Fibroblast of pulmonary artery (primary cell): ENCODE data around the gene FRAS1.

Experiments used
- DNase-seq: peaks from one replicate; pipeline ENCODE4 v3.0.0-alpha.2; 2010; ENCODE audit warnings: low read depth
- H3K4me3 ChIP-seq: replicated peaks from 2 replicates; pipeline ENCODE4 v1.5.1; 2011; ENCODE audit warnings: low read depth, mild to moderate bottlenecking, control low read depth, low read length, moderate library complexity
- TF ChIP-seq, protein P1 (sequence below): IDR thresholded peaks from 2 replicates; pipeline ENCODE4 v1.5.1; 2011; ENCODE audit warnings: mild to moderate bottlenecking, control low read depth, low read length, inconsistent platforms; ENCODE audit errors: missing control alignments

Gene FRAS1

DNA sequence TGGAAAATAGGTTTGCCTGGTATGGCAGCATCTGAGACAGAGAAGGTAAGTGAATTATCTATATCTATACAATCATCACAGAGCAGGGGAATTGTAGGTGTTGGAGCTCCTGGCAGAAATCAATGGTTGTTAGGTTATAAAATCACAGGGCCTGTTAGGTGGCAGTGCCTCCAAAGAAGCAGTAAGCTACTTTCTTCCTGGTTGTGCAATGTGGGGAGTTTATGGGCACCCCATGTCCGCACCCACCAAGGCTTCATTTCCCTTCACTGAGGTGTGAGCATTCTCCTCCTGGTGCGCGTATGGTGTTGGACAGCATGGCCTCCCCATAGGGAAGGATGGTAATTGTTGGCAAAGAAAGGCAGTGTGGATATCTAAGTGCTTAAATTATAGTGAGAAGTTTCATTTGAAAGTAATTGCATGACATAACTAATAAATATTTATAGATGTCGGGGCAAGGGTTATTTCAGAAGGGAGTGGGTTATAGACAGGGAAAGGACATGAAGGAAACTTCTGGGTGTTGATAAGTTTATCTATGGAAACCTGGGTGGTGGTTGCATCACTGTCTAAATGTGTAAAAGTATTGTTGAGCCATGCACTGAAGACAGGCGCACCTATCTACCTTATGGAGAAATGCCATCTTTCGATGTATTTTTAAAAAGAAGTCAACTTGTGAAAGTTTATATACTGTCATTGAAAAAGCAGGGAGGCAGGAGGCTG lies 153.7 kb downstream of the FRAS1 start:
- DNase-seq: no peak
- H3K4me3 ChIP-seq: no peak overlapping the region
- TF ChIP-seq, protein P1, sequence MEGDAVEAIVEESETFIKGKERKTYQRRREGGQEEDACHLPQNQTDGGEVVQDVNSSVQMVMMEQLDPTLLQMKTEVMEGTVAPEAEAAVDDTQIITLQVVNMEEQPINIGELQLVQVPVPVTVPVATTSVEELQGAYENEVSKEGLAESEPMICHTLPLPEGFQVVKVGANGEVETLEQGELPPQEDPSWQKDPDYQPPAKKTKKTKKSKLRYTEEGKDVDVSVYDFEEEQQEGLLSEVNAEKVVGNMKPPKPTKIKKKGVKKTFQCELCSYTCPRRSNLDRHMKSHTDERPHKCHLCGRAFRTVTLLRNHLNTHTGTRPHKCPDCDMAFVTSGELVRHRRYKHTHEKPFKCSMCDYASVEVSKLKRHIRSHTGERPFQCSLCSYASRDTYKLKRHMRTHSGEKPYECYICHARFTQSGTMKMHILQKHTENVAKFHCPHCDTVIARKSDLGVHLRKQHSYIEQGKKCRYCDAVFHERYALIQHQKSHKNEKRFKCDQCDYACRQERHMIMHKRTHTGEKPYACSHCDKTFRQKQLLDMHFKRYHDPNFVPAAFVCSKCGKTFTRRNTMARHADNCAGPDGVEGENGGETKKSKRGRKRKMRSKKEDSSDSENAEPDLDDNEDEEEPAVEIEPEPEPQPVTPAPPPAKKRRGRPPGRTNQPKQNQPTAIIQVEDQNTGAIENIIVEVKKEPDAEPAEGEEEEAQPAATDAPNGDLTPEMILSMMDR: no peak

DNA sequence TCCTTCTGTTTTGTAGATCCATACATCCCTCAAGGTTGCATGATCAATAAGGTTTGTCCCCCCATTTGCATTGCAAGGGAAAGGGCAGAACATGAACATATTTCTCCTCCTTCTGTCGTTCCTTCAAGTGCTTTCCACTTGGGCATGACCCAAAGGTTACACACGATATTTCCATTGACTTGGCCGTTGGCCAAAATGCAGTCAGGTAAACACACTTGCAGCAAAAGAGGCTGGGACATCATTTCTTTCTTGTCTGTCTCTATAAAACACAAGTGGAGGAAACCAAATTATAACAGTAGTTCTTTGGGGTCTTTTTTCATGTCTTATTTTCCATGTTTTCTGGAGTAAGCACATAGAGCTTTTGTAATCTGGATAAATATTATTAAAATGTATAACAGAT lies 156.1 kb downstream of the FRAS1 start:
- TF ChIP-seq, protein P1: no peak
- H3K4me3 ChIP-seq: no peak overlapping the region
- DNase-seq: no peak

DNA sequence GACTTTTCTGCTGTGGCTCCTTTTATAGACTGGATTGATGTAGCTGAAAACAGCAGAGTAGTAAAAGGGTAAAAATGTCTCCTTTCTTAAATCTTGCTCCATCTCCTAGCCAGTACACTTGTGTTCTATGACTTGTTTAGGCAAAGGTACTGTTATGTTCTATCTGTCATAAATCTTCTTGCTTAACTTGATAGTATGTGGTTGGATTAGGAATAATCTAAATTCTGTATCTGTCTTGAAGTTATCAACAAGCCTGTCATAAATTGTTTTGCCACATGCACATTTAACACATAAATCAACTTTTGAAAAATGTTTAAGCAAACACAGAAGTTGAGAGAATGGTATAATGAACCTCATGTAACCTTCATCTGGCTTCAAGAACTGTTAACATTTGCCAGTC lies 157.0 kb downstream of the FRAS1 start:
- TF ChIP-seq, protein P1: no peak
- H3K4me3 ChIP-seq: no peak overlapping the region

DNA sequence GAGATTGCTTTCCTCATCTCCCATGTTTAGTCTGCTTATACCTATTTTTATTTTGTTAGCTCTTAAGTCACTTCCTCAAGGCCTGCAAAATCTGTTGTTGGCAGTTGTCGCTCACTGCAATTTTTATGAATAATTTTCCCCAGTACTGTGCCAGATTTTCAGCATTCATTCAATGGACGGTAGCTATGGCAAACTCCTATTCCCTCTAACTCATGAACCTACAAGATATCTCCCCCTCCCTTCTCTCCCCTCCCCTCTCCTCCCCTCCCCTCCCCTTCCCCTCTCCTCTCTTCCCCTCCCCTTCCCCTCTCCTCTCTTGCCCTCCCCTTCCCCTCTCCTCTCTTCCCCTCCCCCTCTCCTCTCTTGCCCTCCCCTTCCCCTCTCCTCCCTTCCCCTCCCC lies 160.4 kb downstream of the FRAS1 start:
- DNase-seq: no peak
- no peak overlapping the region for H3K4me3 ChIP-seq
- TF ChIP-seq, protein P1: no peak

More for the DNA sequence above, 157.0 kb downstream of the FRAS1 start:
- no peak for DNase-seq

DNA sequence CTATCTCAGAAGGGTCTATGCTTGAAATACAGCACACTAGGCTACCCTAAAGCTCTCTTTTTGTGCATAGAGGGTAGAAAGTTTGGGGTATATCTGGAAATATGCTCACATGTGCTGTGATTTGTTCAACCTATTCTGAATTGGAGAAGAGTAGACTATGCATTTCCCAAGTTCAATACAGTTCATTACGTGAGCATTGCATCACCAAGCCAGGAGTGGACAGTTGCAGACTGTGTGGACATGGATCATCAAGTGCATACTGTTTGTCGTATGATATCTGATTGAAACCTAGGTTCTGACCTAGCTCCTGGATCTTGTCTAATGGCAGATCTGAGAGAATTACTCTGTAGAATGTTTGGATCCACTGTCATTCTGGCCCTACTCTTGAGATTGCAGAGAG lies 161.1 kb downstream of the FRAS1 start:
- no peak for DNase-seq
- no peak overlapping the region for H3K4me3 ChIP-seq
- TF ChIP-seq, protein P1: no peak

DNA sequence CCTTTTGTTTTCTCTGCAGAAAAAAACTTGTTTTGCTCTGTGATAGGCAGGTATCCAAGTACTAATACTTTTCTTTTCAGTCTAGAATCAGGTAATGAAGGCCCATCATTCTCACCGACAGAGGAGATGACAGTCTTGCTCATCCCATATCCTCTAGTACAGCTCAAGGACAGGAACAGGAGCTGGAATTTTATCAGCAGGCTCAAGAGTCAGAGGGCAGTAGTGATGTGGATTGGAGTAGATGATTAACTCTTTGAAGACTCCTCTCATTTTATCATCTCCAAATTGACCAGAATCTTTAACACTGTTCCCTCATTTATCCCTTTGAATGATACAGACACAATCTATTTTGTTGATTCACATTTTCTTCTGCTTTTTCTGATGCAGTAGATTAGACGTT lies 162.7 kb downstream of the FRAS1 start:
- no peak overlapping the region for H3K4me3 ChIP-seq
- no peak for DNase-seq
- TF ChIP-seq, protein P1: no peak

DNA sequence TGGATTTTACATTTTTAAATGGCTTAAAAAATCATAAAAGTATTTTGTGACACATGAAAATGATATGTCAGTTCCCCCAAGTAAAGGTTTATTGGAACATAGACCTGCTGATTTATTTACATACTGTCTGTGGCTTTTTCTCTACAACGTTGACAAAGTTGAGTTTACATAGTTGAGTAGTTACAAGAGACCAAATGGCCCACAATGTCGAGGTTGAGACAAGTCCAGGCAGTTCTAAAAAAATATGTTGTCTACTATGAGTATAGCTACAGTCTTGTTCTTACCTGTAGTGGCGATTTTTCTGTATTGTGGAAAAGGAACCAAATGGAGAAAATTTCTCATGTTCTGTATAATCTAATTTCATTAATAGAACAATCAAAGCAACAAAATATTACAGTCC lies 163.2 kb downstream of the FRAS1 start:
- H3K4me3 ChIP-seq: no peak overlapping the region
- no peak for DNase-seq
- TF ChIP-seq, protein P1: no peak
